Liver (tissue), 3 donors: ENCODE data around the gene FAM13C.

Source experiments
- ATF3 ChIP-seq: IDR thresholded peaks from 2 replicates; pipeline ENCODE4 v1.6.1; 2016; ENCODE audit warnings: antibody characterized with exemption
- CTCF ChIP-seq: fragments of 150-350 bp; IDR thresholded peaks from 2 replicates; pipeline ENCODE4 v1.5.1; 2017; ENCODE audit warnings: improper control_type of control experiment, low read depth, low read length; ENCODE audit not compliant: missing input control
- GABPA ChIP-seq, 2 donors: IDR thresholded peaks in 1 of 2; conservative IDR thresholded peaks in 1 of 2; 2 replicates each; pipeline ENCODE4 v1.6.1; 2016; ENCODE audit warnings: antibody characterized with exemption in 2 of 2, mild to moderate bottlenecking in 1 of 2, moderate library complexity in 1 of 2
- JUND ChIP-seq, 2 donors: IDR thresholded peaks; 2 replicates each; pipeline ENCODE4 v1.6.1; 2016; ENCODE audit warnings: antibody characterized with exemption in 2 of 2
- TAF1 ChIP-seq: conservative IDR thresholded peaks from 2 replicates; pipeline ENCODE4 v1.6.1; 2016; ENCODE audit warnings: antibody characterized with exemption, mild to moderate bottlenecking
- YY1 ChIP-seq: IDR thresholded peaks from 2 replicates; pipeline ENCODE4 v1.6.1; 2016; ENCODE audit warnings: antibody characterized with exemption, mild to moderate bottlenecking
- TF ChIP-seq, protein P1 (sequence below): IDR thresholded peaks from 2 replicates; pipeline ENCODE4 v1.6.1; 2016; ENCODE audit warnings: antibody characterized with exemption
- donor health status: healthy.
- donor health status: healthy.

DNA sequence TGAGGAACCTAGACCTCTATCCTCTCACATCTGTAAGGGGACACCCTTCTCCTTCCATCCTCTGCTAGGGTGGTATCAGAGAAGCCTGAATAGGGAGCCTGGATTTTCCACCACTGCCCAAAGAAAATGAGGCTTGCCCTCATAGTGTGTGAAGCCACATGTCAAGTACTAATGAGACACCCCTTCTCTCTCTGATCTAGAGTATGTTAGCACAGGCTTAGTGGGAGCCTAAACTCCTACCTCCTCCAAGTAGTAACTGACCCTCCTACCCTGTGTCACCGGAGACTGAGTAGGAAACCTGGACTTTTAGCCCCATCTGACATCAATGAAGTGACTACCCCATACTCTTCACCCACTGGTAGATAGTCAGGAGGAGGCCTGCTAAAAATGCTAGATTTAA, 120.3 kb downstream of the FAM13C start:
- no peak for TF ChIP-seq CTCF
- TF ChIP-seq YY1 = no peak
- no peak for TF ChIP-seq JUND (IDR thresholded peaks at IDR 0.05)
- TF ChIP-seq ATF3 = no peak
- TF ChIP-seq, protein P1, sequence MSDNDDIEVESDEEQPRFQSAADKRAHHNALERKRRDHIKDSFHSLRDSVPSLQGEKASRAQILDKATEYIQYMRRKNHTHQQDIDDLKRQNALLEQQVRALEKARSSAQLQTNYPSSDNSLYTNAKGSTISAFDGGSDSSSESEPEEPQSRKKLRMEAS = no peak
- TF ChIP-seq TAF1 = no peak
- no peak for TF ChIP-seq GABPA (IDR thresholded peaks at IDR 0.05 in 1 of 2, conservative IDR thresholded peaks at IDR 0.05 in 1 of 2)
